MM.1S (cell line): ENCODE data around the gene KIAA1958.
"Not testable (repeated sequence)": the region's sequence is repeated elsewhere in the genome, so short reads cannot be mapped to it uniquely, and the experiment has no call there.

ENCODE experiments used
- DNase-seq: peaks from one replicate; pipeline ENCODE4 v3.0.0-alpha.2; 2015
- H2AFZ ChIP-seq: fragments of 300-600 bp; sonication (generic); 2 replicates; pipeline ENCODE4 v1.6.0; 2016; ENCODE audit warnings: antibody characterized with exemption, low read length
- H3F3A ChIP-seq: fragments of 300-600 bp; sonication (generic); 2 replicates; pipeline ENCODE4 v1.6.1; 2016; ENCODE audit warnings: mild to moderate bottlenecking, antibody characterized with exemption, low read length, moderate library complexity, mixed read lengths; ENCODE audit not compliant: insufficient read depth
- H3K27ac ChIP-seq: fragments of 300-600 bp; sonication (generic); 2 replicates; pipeline ENCODE4 v1.5.1; 2016; ENCODE audit warnings: mild to moderate bottlenecking, low read length
- H3K27me3 ChIP-seq: fragments of 300-600 bp; sonication (generic); replicated peaks from 2 replicates; pipeline ENCODE4 v1.6.0; 2016; ENCODE audit warnings: low read length; ENCODE audit not compliant: insufficient read depth
- H3K36me3 ChIP-seq: fragments of 300-600 bp; sonication (generic); replicated peaks from 2 replicates; pipeline ENCODE4 v1.6.1; 2016; ENCODE audit warnings: mild to moderate bottlenecking, low read length, mixed read lengths; ENCODE audit not compliant: insufficient read depth
- H3K4me1 ChIP-seq: fragments of 300-600 bp; sonication (generic); 2 replicates; pipeline ENCODE4 v1.6.1; 2016; ENCODE audit warnings: low read length, mixed read lengths
- H3K4me2 ChIP-seq: fragments of 300-600 bp; sonication (generic); 2 replicates; pipeline ENCODE4 v1.6.0; 2016; ENCODE audit warnings: low read depth, low read length
- H3K4me3 ChIP-seq: fragments of 300-600 bp; sonication (generic); 2 replicates; pipeline ENCODE4 v1.5.1; 2016; ENCODE audit warnings: low read length, mixed read lengths
- H3K79me2 ChIP-seq: fragments of 300-600 bp; sonication (generic); 2 replicates; pipeline ENCODE4 v1.6.1; 2016; ENCODE audit warnings: mixed run types, low read length, mixed read lengths
- H3K9ac ChIP-seq: fragments of 300-600 bp; sonication (generic); 2 replicates; pipeline ENCODE4 v1.6.1; 2016; ENCODE audit warnings: low read length, mixed read lengths
- H3K9me2 ChIP-seq: fragments of 300-600 bp; sonication (generic); replicated peaks from 2 replicates; pipeline ENCODE4 v1.6.1; 2016; ENCODE audit warnings: mild to moderate bottlenecking, low read length, mixed read lengths; ENCODE audit not compliant: insufficient read depth
- H3K9me3 ChIP-seq: fragments of 300-600 bp; sonication (generic); replicated peaks from 2 replicates; pipeline ENCODE4 v1.6.1; 2016; ENCODE audit warnings: mild to moderate bottlenecking, low read length, mixed read lengths; ENCODE audit not compliant: insufficient read depth
- H4K20me1 ChIP-seq: fragments of 300-600 bp; sonication (generic); 2 replicates; pipeline ENCODE4 v1.6.1; 2016; ENCODE audit warnings: mild to moderate bottlenecking, low read length, moderate library complexity, mixed read lengths; ENCODE audit not compliant: insufficient read depth
- CTCF ChIP-seq: fragments of 300-600 bp; sonication (generic); IDR thresholded peaks from 2 replicates; pipeline ENCODE4 v1.5.1; 2016; ENCODE audit warnings: antibody characterized with exemption, low read length, mixed read lengths
- EZH2 ChIP-seq: fragments of 300-600 bp; sonication (generic); optimal IDR thresholded peaks from 2 replicates; pipeline ENCODE3; 2017; ENCODE audit warnings: low read depth, mild to moderate bottlenecking, antibody characterized with exemption, low read length, mixed read lengths
- EZH2phosphoT487 ChIP-seq: fragments of 300-600 bp; sonication (generic); IDR thresholded peaks from 2 replicates; pipeline ENCODE4 v1.6.1; 2018; ENCODE audit warnings: antibody characterized with exemption, low read length

The KIAA1958 gene

GRCh38 chr9:112505607-112506006, 19.0 kb downstream of the KIAA1958 start:
- no peaks in the 10 kb centered on the region for H3K36me3 ChIP-seq
- no peaks in the 10 kb centered on the region for H4K20me1 ChIP-seq
- H3K4me1 ChIP-seq, result no peaks in the 10 kb centered on the region
- no peak overlapping the region for H3K4me3 ChIP-seq
- no peaks in the 10 kb centered on the region for H3K27me3 ChIP-seq
- H3K4me2 ChIP-seq, result no peak overlapping the region
- no peaks in the 10 kb centered on the region for H3K9me2 ChIP-seq
- no peak overlapping the region for H3K9ac ChIP-seq
- H3F3A ChIP-seq, result no peaks in the 10 kb centered on the region
- no peaks in the 10 kb centered on the region for H3K9me3 ChIP-seq
- H3K27ac ChIP-seq, result no peak overlapping the region
- H2AFZ ChIP-seq, result no peak overlapping the region
- TF ChIP-seq CTCF, result no peak
- TF ChIP-seq EZH2phosphoT487, result no peak
- no peak for TF ChIP-seq EZH2
- H3K79me2 ChIP-seq, result 0 out of 2 replicates have a peak, but pooled peaks cover 10% of the 10 kb centered on the region
- DNase-seq, result no peak

GRCh38 chr9:112506571-112506970, 19.9 kb downstream of the KIAA1958 start:
- TF ChIP-seq EZH2, result no peak
- Histone ChIP-seq H3K4me1 (no peaks in the 10 kb centered on the region), H3K79me2 (0 out of 2 replicates have a peak, but pooled peaks cover under 1% of the 10 kb centered on the region), H3F3A (no peaks in the 10 kb centered on the region), H3K9me3 (no peaks in the 10 kb centered on the region), H3K4me3 (no peak overlapping the region), H4K20me1 (no peaks in the 10 kb centered on the region), H3K4me2 (no peak overlapping the region), H3K27me3 (no peaks in the 10 kb centered on the region), H3K9ac (no peak overlapping the region), H3K27ac (no peak overlapping the region), H3K9me2 (no peaks in the 10 kb centered on the region), H3K36me3 (no peaks in the 10 kb centered on the region), H2AFZ (no peak overlapping the region)
- no peak for DNase-seq

GRCh38 chr9:112507001-112507680, 20.5 kb downstream of the KIAA1958 start:
- Histone ChIP-seq H3K4me3 (no peak overlapping the region), H3K9me3 (no peaks in the 10 kb centered on the region), H3K4me2 (no peak overlapping the region), H3K9me2 (no peaks in the 10 kb centered on the region), H3K79me2 (no peaks in the 10 kb centered on the region), H3F3A (no peaks in the 10 kb centered on the region), H4K20me1 (no peaks in the 10 kb centered on the region), H3K4me1 (no peaks in the 10 kb centered on the region), H2AFZ (no peak overlapping the region), H3K36me3 (no peaks in the 10 kb centered on the region), H3K27me3 (no peaks in the 10 kb centered on the region), H3K9ac (no peak overlapping the region), H3K27ac (no peak overlapping the region)
- no peak for DNase-seq
- TF ChIP-seq EZH2 (no peak), CTCF (no peak), EZH2phosphoT487 (no peak)

- Histone ChIP-seq H3K79me2 (no peaks in the 10 kb centered on the region), H3K27ac (no peak overlapping the region), H3K9ac (no peak overlapping the region), H3K9me2 (no peaks in the 10 kb centered on the region), H3K4me3 (no peak overlapping the region), H3K9me3 (no peaks in the 10 kb centered on the region), H4K20me1 (no peaks in the 10 kb centered on the region), H3K36me3 (no peaks in the 10 kb centered on the region), H3K27me3 (no peaks in the 10 kb centered on the region), H3K4me2 (no peak overlapping the region), H3F3A (no peaks in the 10 kb centered on the region), H2AFZ (no peak overlapping the region), H3K4me1 (no peaks in the 10 kb centered on the region)
- TF ChIP-seq CTCF (no peak), EZH2phosphoT487 (no peak), EZH2 (no peak)
- no peak for DNase-seq
Observed at GRCh38 chr9:112508377-112508776, 21.8 kb downstream of the KIAA1958 start.

- H3K9me3 ChIP-seq, H3K4me3 ChIP-seq, H3K36me3 ChIP-seq, H3K4me1 ChIP-seq, H3K27ac ChIP-seq, H4K20me1 ChIP-seq, H3K9me2 ChIP-seq, H3K9ac ChIP-seq, H3K4me2 ChIP-seq, H3F3A ChIP-seq, H3K27me3 ChIP-seq, DNase-seq, H2AFZ ChIP-seq, H3K79me2 ChIP-seq: not testable (repeated sequence)
Observed at GRCh38 chr9:112512377-112512776, 25.8 kb downstream of the KIAA1958 start.
